GM21529 (cell line): Measurements from ENCODE around the gene NUAK1.

Experiments
- ATAC-seq: cut with Tn5 transposase; IDR thresholded peaks from one replicate; pipeline ENCODE4 v1.9.1; 2021; ENCODE audit not compliant: unreplicated experiment

Gene NUAK1

GRCh38 chr12:106066051-106066705 is 72.6 kb downstream of the NUAK1 start:
- ATAC-seq, result no peak

GRCh38 chr12:106065506-106065905 is 73.2 kb downstream of the NUAK1 start:
- ATAC-seq, result no peak

GRCh38 chr12:106064721-106065021 is 74.1 kb downstream of the NUAK1 start:
- ATAC-seq, result no peak

- ATAC-seq, result no peak
These were observed 74.7 kb downstream of the NUAK1 start for GRCh38 chr12:106063826-106064720.

- ATAC-seq, result no peak
These were observed 76.1 kb downstream of the NUAK1 start for GRCh38 chr12:106062693-106063092.

- no peak for ATAC-seq
These were observed 80.2 kb downstream of the NUAK1 start for GRCh38 chr12:106058256-106059182.

GRCh38 chr12:106054049-106054448 is 84.7 kb downstream of the NUAK1 start:
- no peak for ATAC-seq

- no peak for ATAC-seq
These were observed 86.8 kb downstream of the NUAK1 start for GRCh38 chr12:106051853-106052531.

GRCh38 chr12:106049546-106049945 is 89.2 kb downstream of the NUAK1 start:
- ATAC-seq, result no peak

GRCh38 chr12:106049105-106049504 is 89.6 kb downstream of the NUAK1 start:
- ATAC-seq, result no peak

GRCh38 chr12:106048676-106049075 is 90.1 kb downstream of the NUAK1 start:
- ATAC-seq, result no peak

- ATAC-seq, result no peak
These were observed 90.7 kb downstream of the NUAK1 start for GRCh38 chr12:106048016-106048415.

- no peak for ATAC-seq
These were observed 91.8 kb downstream of the NUAK1 start for GRCh38 chr12:106046947-106047346.

- no peak for ATAC-seq
These were observed 92.4 kb downstream of the NUAK1 start for GRCh38 chr12:106046301-106046846.

- no peak for ATAC-seq
These were observed 93.5 kb downstream of the NUAK1 start for GRCh38 chr12:106045251-106045674.

GRCh38 chr12:106044773-106045172 is 94.0 kb downstream of the NUAK1 start:
- ATAC-seq, result no peak

- no peak for ATAC-seq
These were observed 96.7 kb downstream of the NUAK1 start for GRCh38 chr12:106042037-106042436.

- no peak for ATAC-seq
These were observed 98.2 kb downstream of the NUAK1 start for GRCh38 chr12:106040521-106040920.

GRCh38 chr12:106039646-106040404 is 98.9 kb downstream of the NUAK1 start:
- no peak for ATAC-seq

GRCh38 chr12:106039242-106039641 is 99.5 kb downstream of the NUAK1 start:
- no peak for ATAC-seq
